Loucy (cell line): Measurements from ENCODE around the gene ZNF723.

Experiments
- EZH2phosphoT487 ChIP-seq: fragments of 200-600 bp; IDR thresholded peaks from 2 replicates; pipeline ENCODE4 v1.6.1; 2018; ENCODE audit warnings: antibody characterized with exemption, mild to moderate bottlenecking, moderate library complexity, borderline replicate concordance
- TF ChIP-seq, protein P1 (sequence below): fragments of 200-600 bp; sonication (generic); conservative IDR thresholded peaks from 2 replicates; pipeline ENCODE4 v1.5.1; 2014; ENCODE audit warnings: mild to moderate bottlenecking, antibody characterized with exemption, low read length

DNA sequence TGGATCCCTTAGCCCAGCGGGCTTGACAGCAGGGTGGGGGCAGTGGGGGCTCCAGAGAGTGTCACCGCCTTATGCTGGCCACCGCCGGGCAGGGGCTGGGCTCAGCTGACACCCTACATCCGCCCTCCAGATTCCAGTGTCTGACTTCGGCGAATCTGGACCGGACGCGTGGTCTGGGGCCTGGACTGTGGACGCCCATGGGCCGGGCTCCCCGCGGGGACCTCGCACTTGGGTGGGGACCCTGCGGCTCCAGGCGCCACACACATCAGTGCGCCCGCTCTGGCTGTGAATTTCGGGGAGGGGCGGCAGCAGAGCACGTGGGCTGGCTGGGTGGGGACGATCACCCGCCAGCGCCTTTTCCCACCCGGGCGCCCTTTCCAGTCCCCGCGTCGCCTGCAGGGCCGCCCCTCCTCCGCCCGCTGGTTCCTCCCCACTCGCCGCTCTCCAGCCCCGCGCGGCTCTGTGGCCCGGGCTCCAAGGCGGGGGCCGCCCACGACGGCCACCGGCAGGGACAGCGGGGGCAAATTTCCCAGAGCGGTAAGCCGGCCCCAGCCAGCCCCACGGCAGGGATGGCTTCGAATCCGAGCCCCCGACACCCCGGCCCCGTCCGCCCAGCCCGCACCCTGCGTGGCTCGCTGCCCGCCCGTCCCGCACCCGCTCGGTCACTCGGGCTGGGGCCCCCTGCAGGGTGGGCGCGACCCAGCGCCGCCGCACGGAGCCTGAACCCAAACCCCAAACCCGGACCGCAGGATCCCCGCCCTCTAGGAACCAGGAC is 24.8 kb upstream of the ZNF723 start:
- no peak for TF ChIP-seq EZH2phosphoT487
- TF ChIP-seq, protein P1, sequence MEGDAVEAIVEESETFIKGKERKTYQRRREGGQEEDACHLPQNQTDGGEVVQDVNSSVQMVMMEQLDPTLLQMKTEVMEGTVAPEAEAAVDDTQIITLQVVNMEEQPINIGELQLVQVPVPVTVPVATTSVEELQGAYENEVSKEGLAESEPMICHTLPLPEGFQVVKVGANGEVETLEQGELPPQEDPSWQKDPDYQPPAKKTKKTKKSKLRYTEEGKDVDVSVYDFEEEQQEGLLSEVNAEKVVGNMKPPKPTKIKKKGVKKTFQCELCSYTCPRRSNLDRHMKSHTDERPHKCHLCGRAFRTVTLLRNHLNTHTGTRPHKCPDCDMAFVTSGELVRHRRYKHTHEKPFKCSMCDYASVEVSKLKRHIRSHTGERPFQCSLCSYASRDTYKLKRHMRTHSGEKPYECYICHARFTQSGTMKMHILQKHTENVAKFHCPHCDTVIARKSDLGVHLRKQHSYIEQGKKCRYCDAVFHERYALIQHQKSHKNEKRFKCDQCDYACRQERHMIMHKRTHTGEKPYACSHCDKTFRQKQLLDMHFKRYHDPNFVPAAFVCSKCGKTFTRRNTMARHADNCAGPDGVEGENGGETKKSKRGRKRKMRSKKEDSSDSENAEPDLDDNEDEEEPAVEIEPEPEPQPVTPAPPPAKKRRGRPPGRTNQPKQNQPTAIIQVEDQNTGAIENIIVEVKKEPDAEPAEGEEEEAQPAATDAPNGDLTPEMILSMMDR, result no peak
